Measurements from ENCODE around the gene TTK. TPM values are rescaled to one million over a fixed set of nuclear protein-coding genes. Genes with fewer than 3 reads are reported as not detected.

TTK gene
- total RNA-seq, 1 donor from 2014 or later, result 0.25 TPM

- H3K4me1 ChIP-seq, result peaks cover 18% of the 10 kb centered on the region
- no peaks in the 10 kb centered on the region for H3K9me3 ChIP-seq (replicated peaks)
- TF ChIP-seq, protein P1, sequence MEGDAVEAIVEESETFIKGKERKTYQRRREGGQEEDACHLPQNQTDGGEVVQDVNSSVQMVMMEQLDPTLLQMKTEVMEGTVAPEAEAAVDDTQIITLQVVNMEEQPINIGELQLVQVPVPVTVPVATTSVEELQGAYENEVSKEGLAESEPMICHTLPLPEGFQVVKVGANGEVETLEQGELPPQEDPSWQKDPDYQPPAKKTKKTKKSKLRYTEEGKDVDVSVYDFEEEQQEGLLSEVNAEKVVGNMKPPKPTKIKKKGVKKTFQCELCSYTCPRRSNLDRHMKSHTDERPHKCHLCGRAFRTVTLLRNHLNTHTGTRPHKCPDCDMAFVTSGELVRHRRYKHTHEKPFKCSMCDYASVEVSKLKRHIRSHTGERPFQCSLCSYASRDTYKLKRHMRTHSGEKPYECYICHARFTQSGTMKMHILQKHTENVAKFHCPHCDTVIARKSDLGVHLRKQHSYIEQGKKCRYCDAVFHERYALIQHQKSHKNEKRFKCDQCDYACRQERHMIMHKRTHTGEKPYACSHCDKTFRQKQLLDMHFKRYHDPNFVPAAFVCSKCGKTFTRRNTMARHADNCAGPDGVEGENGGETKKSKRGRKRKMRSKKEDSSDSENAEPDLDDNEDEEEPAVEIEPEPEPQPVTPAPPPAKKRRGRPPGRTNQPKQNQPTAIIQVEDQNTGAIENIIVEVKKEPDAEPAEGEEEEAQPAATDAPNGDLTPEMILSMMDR (IDR thresholded peaks at IDR 0.05; ENCODE audit: borderline replicate concordance), result no peak
- no peaks in the 10 kb centered on the region for H3K27me3 ChIP-seq (ENCODE audit: low read depth)
- no peak overlapping the region for H3K4me3 ChIP-seq
- H3K36me3 ChIP-seq, result no peaks in the 10 kb centered on the region
- intact Hi-C loops (cut with micrococcal nuclease), result no loop called here
- no peak for DNase-seq
- H3K27ac ChIP-seq (replicated peaks), result no peak overlapping the region
Observed at GRCh38 chr6:80005406-80005805, 957 bp downstream of the TTK start.

DNA sequence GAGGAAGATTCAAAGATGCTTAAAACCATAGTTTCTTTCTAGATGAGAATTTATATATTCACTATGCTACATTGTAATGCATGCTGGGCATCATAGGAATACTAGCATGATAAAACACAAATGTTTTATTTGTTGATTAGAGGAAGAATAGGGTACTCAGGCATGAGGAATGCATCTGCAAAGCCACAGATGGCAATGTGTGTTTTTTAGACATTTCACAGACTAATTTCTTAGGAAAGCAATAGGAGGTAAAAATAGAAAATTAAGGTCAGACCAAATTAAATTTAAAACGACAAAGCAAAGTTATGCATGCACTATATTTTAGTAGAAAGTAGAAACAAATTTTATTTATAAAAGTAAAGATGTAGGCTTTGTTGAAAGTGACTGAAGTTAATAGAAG is 2.1 kb downstream of the TTK start:
- TF ChIP-seq, protein P1 (IDR thresholded peaks at IDR 0.05; ENCODE audit: borderline replicate concordance), result no peak
- DNase-seq, result no peak
- H3K4me1 ChIP-seq, result peaks cover 18% of the 10 kb centered on the region
- H3K36me3 ChIP-seq, result no peaks in the 10 kb centered on the region
- no peaks in the 10 kb centered on the region for H3K9me3 ChIP-seq (replicated peaks)
- H3K4me3 ChIP-seq, result no peak overlapping the region
- H3K27me3 ChIP-seq (ENCODE audit: low read depth), result no peaks in the 10 kb centered on the region
- intact Hi-C loops (cut with micrococcal nuclease), result no loop called here
- H3K27ac ChIP-seq (replicated peaks), result no peak overlapping the region

- Histone ChIP-seq H3K36me3 (no peaks in the 10 kb centered on the region), H3K9me3 (replicated peaks) (no peaks in the 10 kb centered on the region), H3K27ac (replicated peaks) (no peak overlapping the region), H3K4me3 (no peak overlapping the region), H3K4me1 (peaks cover 8% of the 10 kb centered on the region), H3K27me3 (ENCODE audit: low read depth) (no peaks in the 10 kb centered on the region)
- no peak for DNase-seq
- intact Hi-C loops (cut with micrococcal nuclease), result no loop called here
- TF ChIP-seq, protein P1 (IDR thresholded peaks at IDR 0.05; ENCODE audit: borderline replicate concordance), result no peak
Observed at GRCh38 chr6:80009531-80009930, 5.1 kb downstream of the TTK start.

DNA sequence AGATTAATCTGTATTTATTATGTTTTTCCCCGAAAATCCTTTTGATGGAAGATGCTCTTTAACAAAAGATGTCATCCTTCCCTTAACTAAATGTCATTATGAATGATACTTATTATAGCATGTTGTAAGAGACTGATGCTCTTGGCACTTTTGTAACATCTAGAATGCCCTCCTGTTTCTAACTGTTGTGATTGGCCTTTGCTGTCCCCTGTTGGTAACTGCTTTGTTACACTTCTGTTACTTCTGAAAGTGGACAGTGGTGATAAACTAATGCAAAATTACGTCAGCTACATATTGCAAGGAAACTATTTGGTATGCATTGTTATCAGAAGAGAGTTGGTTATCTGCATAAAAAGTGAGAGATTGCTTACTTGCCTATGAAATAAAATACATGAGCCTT is 5.8 kb downstream of the TTK start:
- H3K4me3 ChIP-seq, result no peak overlapping the region
- no peaks in the 10 kb centered on the region for H3K9me3 ChIP-seq (replicated peaks)
- intact Hi-C loops (cut with micrococcal nuclease), result no loop called here
- H3K36me3 ChIP-seq, result no peaks in the 10 kb centered on the region
- no peaks in the 10 kb centered on the region for H3K27me3 ChIP-seq (ENCODE audit: low read depth)
- no peaks in the 10 kb centered on the region for H3K4me1 ChIP-seq
- no peak for DNase-seq
- TF ChIP-seq, protein P1 (IDR thresholded peaks at IDR 0.05; ENCODE audit: borderline replicate concordance), result no peak
- no peak overlapping the region for H3K27ac ChIP-seq (replicated peaks)

GRCh38 chr6:80015839-80016435 is 11.5 kb downstream of the TTK start:
- H3K36me3 ChIP-seq, result no peaks in the 10 kb centered on the region
- TF ChIP-seq, protein P1 (IDR thresholded peaks at IDR 0.05; ENCODE audit: borderline replicate concordance), result no peak
- H3K27me3 ChIP-seq (ENCODE audit: low read depth), result no peaks in the 10 kb centered on the region
- no peak for DNase-seq
- intact Hi-C loops (cut with micrococcal nuclease), result no loop called here
- H3K4me1 ChIP-seq, result no peaks in the 10 kb centered on the region
- no peak overlapping the region for H3K4me3 ChIP-seq
- no peaks in the 10 kb centered on the region for H3K9me3 ChIP-seq (replicated peaks)
- no peak overlapping the region for H3K27ac ChIP-seq (replicated peaks)
